Measurements from ENCODE around the gene NEDD4. TPM values are rescaled to one million over a fixed set of nuclear protein-coding genes. Genes with fewer than 3 reads are reported as not detected.

Gene NEDD4
- total RNA-seq, 6 experiments from 2014 or later, result 16.0 to 65.3 (median 22.4) TPM

DNA sequence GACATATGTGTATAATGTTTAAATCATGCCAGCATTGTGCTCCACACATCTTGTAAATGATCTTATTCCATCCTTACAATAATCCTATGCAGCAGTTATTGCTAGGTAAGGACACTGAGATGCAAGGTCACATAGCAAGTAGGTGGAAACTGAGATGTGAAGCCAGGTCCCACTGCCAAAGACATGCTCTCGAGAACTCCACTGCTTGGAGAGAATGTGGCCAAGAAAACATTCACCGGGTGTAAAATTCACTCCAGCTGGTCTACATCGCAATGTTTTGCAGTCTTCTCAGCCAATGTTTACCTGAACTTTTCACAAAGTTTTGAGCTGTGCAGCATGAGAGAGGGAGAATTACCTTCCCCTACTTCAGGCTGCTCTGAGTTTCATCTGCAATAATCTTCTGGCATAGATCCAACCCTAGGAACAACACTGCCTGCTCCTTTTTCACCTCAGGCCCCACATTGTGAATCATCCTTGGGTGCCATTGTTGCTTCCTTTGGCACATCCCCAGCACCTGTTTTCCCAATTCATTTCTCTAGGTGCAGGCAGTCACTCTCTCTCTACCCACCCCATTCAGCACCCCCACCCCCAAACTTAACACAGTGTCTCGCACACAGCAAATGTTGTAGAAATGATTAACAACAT, 197.0 kb downstream of the NEDD4 start:
- H3K36me3 ChIP-seq, result no peaks in the 10 kb centered on the region
- H3K9me3 ChIP-seq, result no peaks in the 10 kb centered on the region
- no peaks in the 10 kb centered on the region for H3K27me3 ChIP-seq
- DNase-seq, result no peak
- no peak for TF ChIP-seq POLR2A (IDR thresholded peaks at IDR 0.05)
- TF ChIP-seq CTCF (IDR thresholded peaks at IDR 0.05), result no peak
- no peak overlapping the region for H3K4me3 ChIP-seq
- no peak overlapping the region for H3K27ac ChIP-seq
- 48% methylated on average over 2 of the region's 4 CpGs for WGBS (ENCODE audit: insufficient coverage, low coverage, low lambda C conversion rate, missing lambda C conversion rate)
- no peaks in the 10 kb centered on the region for H3K4me1 ChIP-seq
- no peak for ATAC-seq
- intact Hi-C loops (cut with DNase I), result no loop called here

- intact Hi-C loops (cut with DNase I), result no loop called here
- Histone ChIP-seq H3K27me3 (no peaks in the 10 kb centered on the region), H3K27ac (no peak overlapping the region), H3K36me3 (no peaks in the 10 kb centered on the region), H3K4me3 (no peak overlapping the region), H3K9me3 (no peaks in the 10 kb centered on the region), H3K4me1 (no peaks in the 10 kb centered on the region)
- ATAC-seq, result no peak
- no peak for TF ChIP-seq POLR2A (IDR thresholded peaks at IDR 0.05)
- no peak for TF ChIP-seq CTCF (IDR thresholded peaks at IDR 0.05)
- no peak for DNase-seq
These were observed 198.4 kb downstream of the NEDD4 start for GRCh38 chr15:55795031-55795430.

GRCh38 chr15:55791551-55792400, 201.6 kb downstream of the NEDD4 start:
- DNase-seq (no peak), ATAC-seq (no peak)
- intact Hi-C loops (cut with DNase I), result no loop called here
- Histone ChIP-seq H3K27me3 (no peaks in the 10 kb centered on the region), H3K4me1 (no peaks in the 10 kb centered on the region), H3K36me3 (no peaks in the 10 kb centered on the region), H3K27ac (no peak overlapping the region), H3K9me3 (no peaks in the 10 kb centered on the region), H3K4me3 (no peak overlapping the region)
- TF ChIP-seq CTCF (IDR thresholded peaks at IDR 0.05) (no peak), POLR2A (IDR thresholded peaks at IDR 0.05) (no peak)
- 100% methylated on average over 1 of the region's 3 CpGs for WGBS (ENCODE audit: insufficient coverage, low coverage, low lambda C conversion rate, missing lambda C conversion rate)

GRCh38 chr15:55789066-55789660, 204.2 kb downstream of the NEDD4 start:
- TF ChIP-seq POLR2A (IDR thresholded peaks at IDR 0.05) (no peak), CTCF (IDR thresholded peaks at IDR 0.05) (peak in 3 of 4 donors; percentile 23 to 46 (median 35))
- ATAC-seq, result no peak
- Histone ChIP-seq H3K27ac (no peak overlapping the region), H3K4me1 (no peaks in the 10 kb centered on the region), H3K4me3 (no peak overlapping the region), H3K27me3 (no peaks in the 10 kb centered on the region), H3K9me3 (no peaks in the 10 kb centered on the region), H3K36me3 (no peaks in the 10 kb centered on the region)
- DNase-seq, result no peak
- intact Hi-C loops (cut with DNase I), result no loop called here
- 41% methylated on average over 4 of the region's 8 CpGs for WGBS (ENCODE audit: insufficient coverage, low coverage, low lambda C conversion rate, missing lambda C conversion rate)
